ENCODE results near the gene TPM2.

- TF ChIP-seq OSR1 (CRISPR knock-in tag; IDR thresholded peaks at IDR 0.05) (no peak), ZFP3 (CRISPR knock-in tag; IDR thresholded peaks at IDR 0.05) (no peak), ZC3H10 (CRISPR knock-in tag; IDR thresholded peaks at IDR 0.05) (no peak), PATZ1 (CRISPR knock-in tag; IDR thresholded peaks at IDR 0.05; ENCODE audit: borderline replicate concordance) (no peak), ZNF565 (CRISPR knock-in tag; conservative IDR thresholded peaks at IDR 0.05; ENCODE audit: low read depth) (no peak), PPARA (CRISPR knock-in tag; IDR thresholded peaks at IDR 0.05; ENCODE audit: borderline replicate concordance) (no peak), ISL1 (CRISPR knock-in tag; IDR thresholded peaks at IDR 0.05) (no peak), TCF4 (CRISPR knock-in tag; IDR thresholded peaks at IDR 0.05; ENCODE audit: borderline replicate concordance) (no peak)
Observed at GRCh38 chr9:35719546-35719945, 29.8 kb upstream of the TPM2 start.
